ENCODE results near the gene PRR7. TPM values are rescaled to one million over a fixed set of nuclear protein-coding genes. Genes with fewer than 3 reads are reported as not detected.
A peak's percentile ranks its signal among the peaks of the same experiment; 100 is the strongest.

Gene PRR7
- total and polyA plus RNA-seq, 2 of the 13 experiments (the other 11 are each of a cell fraction or from before 2014, with no cell fraction given): 4.8 to 5.0 TPM

GRCh38 chr5:177425801-177426565, 20.6 kb upstream of the PRR7 start (continued):
- TF ChIP-seq FOXK1 (CRISPR knock-in tag; IDR thresholded peaks at IDR 0.05; ENCODE audit: borderline replicate concordance, low read depth): peak; percentile 60
- peak; percentile 78 for TF ChIP-seq KDM5B (CRISPR knock-in tag; IDR thresholded peaks at IDR 0.05; ENCODE audit: borderline replicate concordance)
- TF ChIP-seq ZFP1 (CRISPR knock-in tag; IDR thresholded peaks at IDR 0.05): 0 out of 2 replicates have a peak, but pooled peaks have one; percentile 37
- TF ChIP-seq ZNF18 (CRISPR knock-in tag; IDR thresholded peaks at IDR 0.05; ENCODE audit: insufficient replicate concordance): no peak
- TF ChIP-seq ZNF292 (CRISPR knock-in tag; IDR thresholded peaks at IDR 0.05; ENCODE audit: borderline replicate concordance, low read depth): no peak
- no peak for TF ChIP-seq RNF2 (conservative IDR thresholded peaks at IDR 0.05; ENCODE audit: low read depth)
- TF ChIP-seq ARID2 (CRISPR knock-in tag; IDR thresholded peaks at IDR 0.05; ENCODE audit: borderline replicate concordance): no peak
- peak; percentile 25 for TF ChIP-seq PRDM10 (CRISPR knock-in tag; IDR thresholded peaks at IDR 0.05; ENCODE audit: low read depth)
- TF ChIP-seq PBX2 (CRISPR knock-in tag; IDR thresholded peaks at IDR 0.05): peak; percentile 95
- no peak for TF ChIP-seq TP53 (CRISPR knock-in tag; conservative IDR thresholded peaks at IDR 0.05)
- TF ChIP-seq ZNF12 (CRISPR knock-in tag; IDR thresholded peaks at IDR 0.05): 0 out of 2 replicates have a peak, but pooled peaks have one; percentile 27
- TF ChIP-seq FOSL1 (CRISPR knock-in tag; IDR thresholded peaks at IDR 0.05; ENCODE audit: borderline replicate concordance): peak; percentile 20; the same call in 1 of the 2 replicates
- TF ChIP-seq ZNF570 (CRISPR knock-in tag; IDR thresholded peaks at IDR 0.05; ENCODE audit: borderline replicate concordance): no peak
- TF ChIP-seq SP140L (CRISPR knock-in tag; IDR thresholded peaks at IDR 0.05; ENCODE audit: borderline replicate concordance): 0 out of 2 replicates have a peak, but pooled peaks have one; percentile 39
- TF ChIP-seq EZH2 (conservative IDR thresholded peaks at IDR 0.05; ENCODE audit: low read depth, low read length): no peak
- 0 out of 2 replicates have a peak, but pooled peaks have one; percentile 23 for TF ChIP-seq ZSCAN25 (CRISPR knock-in tag; IDR thresholded peaks at IDR 0.05)
- no peak for TF ChIP-seq NPAS2 (CRISPR knock-in tag; IDR thresholded peaks at IDR 0.05; ENCODE audit: borderline replicate concordance)
- TF ChIP-seq ZNF446 (CRISPR knock-in tag; IDR thresholded peaks at IDR 0.05): no peak
- no peak for TF ChIP-seq IRF1 (CRISPR knock-in tag; IDR thresholded peaks at IDR 0.05; ENCODE audit: low read depth)
- peak in 1 of 2 experiments; percentile 72; a peak in 1 of 4 replicates for TF ChIP-seq KLF16 (CRISPR knock-in tag; IDR thresholded peaks at IDR 0.05)

Measured in HepG2 (cell line).